ENCODE results near the gene PKDCC.

DNA sequence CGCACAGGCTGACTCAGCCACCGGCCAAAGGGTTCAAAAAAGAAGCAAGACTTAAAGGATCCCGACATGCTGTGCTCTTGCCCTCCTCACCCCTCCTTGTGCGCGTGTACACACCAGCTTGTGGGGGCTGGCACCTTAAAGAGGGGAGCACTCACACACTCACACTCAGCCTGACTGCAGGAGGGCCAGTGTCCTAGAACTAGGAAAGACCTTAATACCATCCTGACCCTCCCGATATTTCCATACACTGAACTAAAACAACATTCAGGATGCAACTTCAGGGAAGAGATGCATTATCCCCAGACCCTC, 5.6 kb downstream of the PKDCC start:
- no peak for TF ChIP-seq CTCF (IDR thresholded peaks at IDR 0.05)
- TF ChIP-seq EZH2 (IDR thresholded peaks at IDR 0.05; ENCODE audit: borderline replicate concordance, insufficient read depth, low read depth, low read length, poor library complexity, severe bottlenecking), result no peak
